GM18507 (cell line): ENCODE measurements around the gene ELL2.

Experiments
- DNase-seq: peaks from one replicate; pipeline ENCODE4 v3.0.0; 2011; ENCODE audit warnings: low read depth; ENCODE audit not compliant: insufficient read length; ENCODE audit errors: extremely low spot score
- FAIRE-seq: peaks from 2 replicates; lab custom pipeline; 2011; peaks lifted over from hg19 to GRCh38; lab: Jason Lieb, UNC

The ELL2 gene

GRCh38 chr5:95958310-95959014 is 3.2 kb downstream of the ELL2 start:
- no peak for FAIRE-seq
- DNase-seq, result no peak

- FAIRE-seq, result no peak
- no peak for DNase-seq
Observed at GRCh38 chr5:95957561-95958203, 4.0 kb downstream of the ELL2 start.

- no peak for DNase-seq
- no peak for FAIRE-seq
Observed at GRCh38 chr5:95956900-95957293, 4.8 kb downstream of the ELL2 start.

- DNase-seq, result no peak
- peak; percentile 5 for FAIRE-seq
Observed at GRCh38 chr5:95956021-95956899, 5.4 kb downstream of the ELL2 start.

DNA sequence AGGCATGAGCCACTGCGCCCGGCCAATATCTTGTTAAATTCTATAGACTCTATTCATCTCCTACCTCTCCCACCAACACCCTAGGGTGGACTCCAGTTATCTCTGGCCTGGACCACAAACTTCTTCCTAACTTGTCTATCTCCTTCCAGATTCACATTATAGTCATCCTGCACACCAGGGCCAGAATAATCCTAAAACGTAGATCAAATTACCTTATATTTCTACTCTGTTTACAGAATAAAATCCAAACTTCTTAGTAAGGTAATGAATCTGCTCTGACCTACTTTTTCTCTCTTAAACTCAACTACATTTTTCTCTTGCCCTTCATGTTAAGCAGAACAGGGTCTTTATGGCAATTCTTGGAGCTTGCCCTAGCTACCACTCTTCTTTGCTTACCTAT is 6.9 kb downstream of the ELL2 start:
- DNase-seq (no peak), FAIRE-seq (no peak)

- FAIRE-seq, result no peak
Observed at GRCh38 chr5:95953021-95953702, 8.5 kb downstream of the ELL2 start.

DNA sequence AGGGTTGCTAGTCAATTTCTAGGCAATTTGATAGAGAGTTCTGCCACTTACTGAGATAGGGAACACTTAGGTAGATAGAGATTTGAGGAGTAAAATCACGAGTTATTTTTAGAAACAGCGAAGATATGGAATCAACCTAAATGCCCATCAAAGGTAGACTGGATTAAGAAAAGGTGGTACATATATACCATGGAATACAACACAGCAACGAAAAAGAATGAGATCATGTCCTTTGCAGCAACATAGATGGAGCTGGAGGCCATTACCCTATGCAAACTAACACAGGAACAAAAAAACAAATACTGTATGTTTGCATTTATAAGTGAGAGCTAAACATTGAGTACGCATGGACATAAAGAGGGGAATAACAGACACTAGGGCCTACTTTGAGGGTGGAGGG is 9.7 kb downstream of the ELL2 start:
- no peak for FAIRE-seq
- no peak for DNase-seq

More at GRCh38 chr5:95953021-95953702, 8.5 kb downstream of the ELL2 start:
- DNase-seq, result no peak

DNA sequence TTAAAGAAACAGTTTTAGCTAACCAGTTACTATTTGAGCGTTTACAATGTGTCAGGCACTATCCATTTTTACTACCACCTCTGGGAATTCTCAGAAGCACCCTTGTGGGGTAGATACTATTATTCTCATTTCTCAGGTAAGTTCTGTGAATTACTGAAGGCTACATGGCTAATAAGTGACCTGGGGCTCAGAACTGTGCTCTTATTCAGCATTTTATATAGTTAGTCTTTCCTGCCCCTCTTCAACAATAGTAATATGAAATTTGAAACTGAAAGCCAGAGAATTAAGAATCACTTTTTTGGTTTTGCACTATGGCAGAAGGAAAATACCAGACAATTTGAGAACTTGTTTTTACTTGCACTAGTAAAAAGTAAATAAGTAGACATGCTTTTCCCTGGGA is 11.8 kb downstream of the ELL2 start:
- DNase-seq, result no peak
- peak; percentile 12 for FAIRE-seq

DNA sequence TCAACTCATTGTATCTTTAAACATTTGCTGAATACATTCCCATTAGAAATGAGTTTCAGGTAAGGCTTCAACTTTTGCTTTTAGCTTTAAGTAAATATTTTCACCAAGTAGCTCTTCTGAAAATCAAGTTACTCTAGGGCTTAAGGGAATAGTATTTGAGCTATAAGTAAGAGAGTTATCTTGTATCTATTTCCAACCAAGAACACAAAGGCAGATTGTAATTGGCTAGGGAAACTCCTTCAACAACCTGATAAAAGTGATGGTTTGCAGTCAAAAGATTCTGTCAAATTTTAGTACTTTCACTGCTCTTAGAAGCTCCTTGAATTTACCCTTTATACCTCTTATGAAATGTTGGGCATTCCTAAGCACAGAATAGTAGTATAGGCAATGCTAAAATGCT is 13.0 kb downstream of the ELL2 start:
- DNase-seq (no peak), FAIRE-seq (no peak)

GRCh38 chr5:95946451-95946850 is 15.2 kb downstream of the ELL2 start:
- DNase-seq (no peak), FAIRE-seq (no peak)

GRCh38 chr5:95942968-95943367 is 18.7 kb downstream of the ELL2 start:
- DNase-seq (no peak), FAIRE-seq (no peak)

GRCh38 chr5:95942414-95942813 is 19.2 kb downstream of the ELL2 start:
- FAIRE-seq (no peak), DNase-seq (no peak)

GRCh38 chr5:95941756-95942155 is 19.9 kb downstream of the ELL2 start:
- FAIRE-seq (no peak), DNase-seq (no peak)

DNA sequence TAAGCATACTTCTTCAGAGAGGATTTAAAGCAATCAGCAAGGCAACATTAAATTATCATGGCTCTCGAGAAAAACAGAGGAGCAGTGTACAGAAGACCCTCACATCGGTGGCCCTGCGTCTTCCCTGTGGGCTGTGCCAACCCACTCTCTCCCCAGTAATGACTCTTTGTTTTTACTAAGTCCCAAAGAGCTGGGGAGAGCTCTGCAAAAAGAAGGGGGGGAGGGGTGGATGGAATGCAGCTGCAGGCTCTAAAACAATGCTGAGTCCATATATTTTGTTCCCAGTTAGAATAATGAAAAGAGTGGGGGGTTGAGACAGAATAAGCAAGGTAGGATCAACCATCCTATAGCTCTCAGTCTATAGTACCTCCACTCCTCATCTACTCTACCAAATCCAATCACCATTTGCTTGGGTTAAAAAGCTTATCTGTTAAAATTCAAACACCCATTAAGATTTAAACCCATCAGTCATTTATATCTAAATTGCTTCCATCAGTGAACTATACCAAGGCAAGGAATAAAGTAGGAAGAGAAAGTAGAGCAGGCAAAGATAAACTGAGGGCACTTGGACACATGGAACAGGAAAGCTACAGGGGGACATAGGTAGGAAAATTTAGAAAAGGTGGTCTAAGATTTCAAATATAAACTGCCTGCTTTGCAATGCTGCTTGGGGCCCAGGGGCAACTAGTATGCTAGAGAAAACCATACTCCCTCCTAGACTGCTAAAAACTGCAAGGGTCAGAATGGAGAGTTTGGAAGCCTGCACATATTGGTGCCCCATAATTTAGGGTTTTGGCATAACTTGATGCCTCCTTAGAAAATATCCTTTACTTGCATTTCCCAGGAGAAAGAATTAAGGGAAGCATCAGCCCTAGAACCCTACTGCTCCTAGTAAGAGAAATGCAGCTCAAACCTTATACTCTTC is 20.6 kb downstream of the ELL2 start:
- FAIRE-seq (no peak), DNase-seq (no peak)

DNA sequence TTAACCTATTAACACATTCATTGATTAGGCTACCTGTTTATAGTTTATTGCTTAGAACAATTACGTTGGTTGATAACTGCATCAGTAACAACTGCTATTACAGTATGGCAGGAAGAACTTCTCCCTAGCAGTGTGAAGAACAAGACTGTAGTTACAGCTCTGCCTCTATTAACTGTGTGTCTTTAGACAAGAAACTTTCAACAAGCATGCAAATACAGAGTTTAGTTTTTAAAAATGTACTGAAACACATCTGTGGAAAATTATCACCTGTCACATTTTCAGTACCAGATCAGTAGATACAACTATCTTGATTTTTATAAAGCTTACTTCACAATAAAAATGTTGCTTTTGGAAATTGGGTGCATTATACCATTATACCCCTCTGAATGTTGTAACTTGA is 22.2 kb downstream of the ELL2 start:
- peak; percentile 45 for FAIRE-seq
- DNase-seq, result no peak

- DNase-seq (no peak), FAIRE-seq (no peak)
Observed at GRCh38 chr5:95938766-95939165, 22.9 kb downstream of the ELL2 start.

GRCh38 chr5:95938347-95938746 is 23.3 kb downstream of the ELL2 start:
- no peak for DNase-seq
- FAIRE-seq, result no peak

GRCh38 chr5:95937607-95938152 is 24.0 kb downstream of the ELL2 start:
- DNase-seq, result no peak
- FAIRE-seq, result no peak
